ENCODE results near the gene ZCCHC14. TPM values are rescaled to one million over a fixed set of nuclear protein-coding genes. Genes with fewer than 3 reads are reported as not detected.
"Not testable (repeated sequence)": the region's sequence is repeated elsewhere in the genome, so short reads cannot be mapped to it uniquely, and the experiment has no call there.

The ZCCHC14 gene
- total RNA-seq, 4 donors from 2014 or later, result 21.8 to 64.0 (median 28.8) TPM

DNA sequence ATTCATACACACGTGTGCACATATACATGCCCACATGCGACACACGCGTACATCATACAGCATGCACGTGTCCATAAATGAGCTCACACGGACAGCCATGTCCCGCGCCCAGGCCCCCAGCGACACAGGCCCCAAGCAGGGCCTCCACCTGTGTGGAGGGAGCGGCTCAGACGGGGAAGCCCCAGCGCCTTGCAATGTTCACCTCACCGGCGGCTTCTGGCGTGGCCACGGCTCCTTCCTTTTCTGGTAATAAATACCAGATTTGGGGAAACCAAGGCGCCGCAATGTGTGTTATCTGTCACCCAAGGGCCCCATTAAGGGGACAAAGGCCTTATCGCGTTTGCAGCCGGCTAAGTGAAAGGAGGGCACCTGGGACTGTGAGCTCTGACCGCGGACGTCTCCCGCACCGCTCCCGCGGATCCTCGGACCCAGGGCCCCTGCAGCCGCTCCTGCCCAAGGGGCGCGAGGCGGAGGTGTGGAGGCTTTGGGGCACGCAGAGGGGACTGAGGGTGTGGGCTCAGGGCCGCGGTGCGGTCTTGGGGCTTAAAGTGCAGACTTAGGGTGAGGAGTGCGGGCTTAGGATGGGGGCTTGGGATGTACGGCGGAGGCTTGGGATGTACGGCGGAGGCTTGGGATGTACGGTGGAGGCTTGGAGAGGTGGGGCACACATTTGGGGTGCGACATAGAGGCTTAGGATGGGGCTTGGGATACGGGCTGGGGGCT is 1.9 kb downstream of the ZCCHC14 start:
- peak in 1 of 3 donors; percentile 8 for TF ChIP-seq POLR2AphosphoS5 (IDR thresholded peaks at IDR 0.05)
- peaks cover 65% of the 10 kb centered on the region for H3K4me1 ChIP-seq
- H3K27ac ChIP-seq, result peak overlapping the region; percentile 59
- not testable (repeated sequence) for H3K9me3 ChIP-seq; DNase-seq (ENCODE audit: low spot score in 2 of 2); H3K36me3 ChIP-seq; H3K27me3 ChIP-seq
- peak overlapping the region; percentile 52 for H3K4me3 ChIP-seq
- WGBS, result 41% methylated on average over 24 of the region's 45 CpGs

DNA sequence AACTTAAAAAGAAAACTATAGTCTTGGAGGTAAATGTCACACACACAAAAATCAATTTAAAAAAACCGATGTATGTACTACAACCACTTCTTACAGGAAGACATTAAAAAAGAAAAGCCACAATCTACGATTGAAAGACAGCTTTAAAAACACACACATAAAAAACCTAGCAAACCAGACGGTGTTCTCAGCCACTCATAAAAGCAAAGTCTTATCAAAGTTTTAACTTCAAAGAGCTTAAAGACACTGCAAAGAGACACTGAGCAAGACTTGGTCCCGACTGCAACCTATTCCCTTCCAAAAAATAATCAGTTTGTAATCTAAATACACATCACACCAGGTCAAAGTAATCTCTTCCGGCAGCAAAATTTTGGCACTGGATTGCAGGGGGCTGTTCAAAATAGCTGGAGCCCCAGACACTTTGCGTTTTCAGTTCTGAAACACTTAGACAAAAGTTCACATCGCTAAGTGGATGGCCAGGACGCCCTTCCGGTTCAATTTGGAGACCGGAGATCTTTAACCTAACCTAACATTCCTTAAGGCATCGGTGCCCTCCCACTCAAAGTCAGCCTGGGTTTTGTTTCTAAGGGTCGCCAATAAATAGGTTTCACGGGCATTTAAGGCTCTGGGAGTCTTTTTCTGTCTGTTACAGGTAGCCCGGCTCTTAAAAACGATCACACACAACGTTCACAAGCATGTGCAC is 2.6 kb downstream of the ZCCHC14 start:
- WGBS, result 17% methylated on average over 15 of the region's 16 CpGs
- TF ChIP-seq, protein P1, sequence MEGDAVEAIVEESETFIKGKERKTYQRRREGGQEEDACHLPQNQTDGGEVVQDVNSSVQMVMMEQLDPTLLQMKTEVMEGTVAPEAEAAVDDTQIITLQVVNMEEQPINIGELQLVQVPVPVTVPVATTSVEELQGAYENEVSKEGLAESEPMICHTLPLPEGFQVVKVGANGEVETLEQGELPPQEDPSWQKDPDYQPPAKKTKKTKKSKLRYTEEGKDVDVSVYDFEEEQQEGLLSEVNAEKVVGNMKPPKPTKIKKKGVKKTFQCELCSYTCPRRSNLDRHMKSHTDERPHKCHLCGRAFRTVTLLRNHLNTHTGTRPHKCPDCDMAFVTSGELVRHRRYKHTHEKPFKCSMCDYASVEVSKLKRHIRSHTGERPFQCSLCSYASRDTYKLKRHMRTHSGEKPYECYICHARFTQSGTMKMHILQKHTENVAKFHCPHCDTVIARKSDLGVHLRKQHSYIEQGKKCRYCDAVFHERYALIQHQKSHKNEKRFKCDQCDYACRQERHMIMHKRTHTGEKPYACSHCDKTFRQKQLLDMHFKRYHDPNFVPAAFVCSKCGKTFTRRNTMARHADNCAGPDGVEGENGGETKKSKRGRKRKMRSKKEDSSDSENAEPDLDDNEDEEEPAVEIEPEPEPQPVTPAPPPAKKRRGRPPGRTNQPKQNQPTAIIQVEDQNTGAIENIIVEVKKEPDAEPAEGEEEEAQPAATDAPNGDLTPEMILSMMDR (IDR thresholded peaks at IDR 0.05), result no peak
- TF ChIP-seq POLR2AphosphoS5 (IDR thresholded peaks at IDR 0.05) (no peak), POLR2A (IDR thresholded peaks at IDR 0.05) (no peak), EP300 (IDR thresholded peaks at IDR 0.05) (no peak)
- no peaks in the 10 kb centered on the region for H3K9me3 ChIP-seq
- H3K27ac ChIP-seq, result peak overlapping the region; percentile 59
- peaks cover 72% of the 10 kb centered on the region for H3K4me1 ChIP-seq
- H3K27me3 ChIP-seq, result no peaks in the 10 kb centered on the region
- no peak for DNase-seq (ENCODE audit: low spot score in 2 of 2)
- H3K36me3 ChIP-seq, result no peaks in the 10 kb centered on the region
- peak overlapping the region; percentile 52 for H3K4me3 ChIP-seq

- peak overlapping the region; percentile 52 for H3K4me3 ChIP-seq
- TF ChIP-seq EP300 (IDR thresholded peaks at IDR 0.05) (no peak), POLR2A (IDR thresholded peaks at IDR 0.05) (no peak), POLR2AphosphoS5 (IDR thresholded peaks at IDR 0.05) (no peak)
- TF ChIP-seq, protein P1 (IDR thresholded peaks at IDR 0.05), result no peak
- no peak for DNase-seq (ENCODE audit: low spot score in 2 of 2)
- H3K36me3 ChIP-seq, result no peaks in the 10 kb centered on the region
- WGBS, result 44% methylated on average over 6 of the region's 6 CpGs
- H3K27me3 ChIP-seq, result no peaks in the 10 kb centered on the region
- peaks cover 79% of the 10 kb centered on the region for H3K4me1 ChIP-seq
- H3K9me3 ChIP-seq, result no peaks in the 10 kb centered on the region
- peak overlapping the region; percentile 59 for H3K27ac ChIP-seq
These were observed 3.3 kb downstream of the ZCCHC14 start for GRCh38 chr16:87489434-87490045.

- H3K9me3 ChIP-seq; H3K27ac ChIP-seq; DNase-seq (ENCODE audit: low spot score in 2 of 2); H3K36me3 ChIP-seq; H3K27me3 ChIP-seq: not testable (repeated sequence)
- Histone ChIP-seq H3K4me1 (peaks cover 85% of the 10 kb centered on the region), H3K4me3 (peak overlapping the region; percentile 52)
- 23% methylated on average over 6 of the region's 6 CpGs for WGBS
These were observed 3.9 kb downstream of the ZCCHC14 start for GRCh38 chr16:87488960-87489359.

DNA sequence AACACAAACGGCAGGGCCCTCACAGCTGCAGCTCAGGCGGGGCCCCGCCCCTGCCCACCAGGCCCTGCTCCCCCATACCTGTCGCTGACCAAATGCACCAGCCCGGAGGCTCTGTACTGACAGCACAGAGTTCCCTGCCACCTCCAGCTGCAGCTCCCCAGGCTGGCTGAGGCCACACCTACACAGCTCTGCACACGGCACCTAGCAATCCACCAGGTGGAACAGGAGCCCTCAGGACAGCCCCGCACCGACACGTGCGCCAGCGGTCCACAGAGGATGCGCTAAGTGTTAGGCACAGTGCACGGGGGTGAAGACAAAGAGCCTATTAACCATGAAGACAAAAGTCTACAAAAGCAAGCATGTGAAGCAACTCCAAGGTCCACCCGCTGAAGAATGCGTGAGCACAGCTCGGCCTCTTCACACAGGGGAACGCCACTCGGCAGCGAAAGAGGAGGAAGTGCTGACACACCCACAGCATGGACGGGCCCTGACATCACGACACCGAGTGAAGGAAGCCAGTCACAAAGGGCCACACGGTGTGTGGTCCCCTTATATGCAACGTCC is 5.4 kb downstream of the ZCCHC14 start:
- Histone ChIP-seq H3K4me1 (peaks cover 92% of the 10 kb centered on the region), H3K27me3 (no peaks in the 10 kb centered on the region), H3K36me3 (no peaks in the 10 kb centered on the region), H3K9me3 (no peaks in the 10 kb centered on the region), H3K4me3 (peak overlapping the region; percentile 34), H3K27ac (peak overlapping the region; percentile 59)
- DNase-seq (ENCODE audit: low spot score in 2 of 2), result peak in 1 of 2 donors; percentile 78
- WGBS, result 23% methylated on average over 23 of the region's 24 CpGs
- TF ChIP-seq, protein P1 (IDR thresholded peaks at IDR 0.05), result no peak
- no peak for TF ChIP-seq POLR2AphosphoS5 (IDR thresholded peaks at IDR 0.05)

DNA sequence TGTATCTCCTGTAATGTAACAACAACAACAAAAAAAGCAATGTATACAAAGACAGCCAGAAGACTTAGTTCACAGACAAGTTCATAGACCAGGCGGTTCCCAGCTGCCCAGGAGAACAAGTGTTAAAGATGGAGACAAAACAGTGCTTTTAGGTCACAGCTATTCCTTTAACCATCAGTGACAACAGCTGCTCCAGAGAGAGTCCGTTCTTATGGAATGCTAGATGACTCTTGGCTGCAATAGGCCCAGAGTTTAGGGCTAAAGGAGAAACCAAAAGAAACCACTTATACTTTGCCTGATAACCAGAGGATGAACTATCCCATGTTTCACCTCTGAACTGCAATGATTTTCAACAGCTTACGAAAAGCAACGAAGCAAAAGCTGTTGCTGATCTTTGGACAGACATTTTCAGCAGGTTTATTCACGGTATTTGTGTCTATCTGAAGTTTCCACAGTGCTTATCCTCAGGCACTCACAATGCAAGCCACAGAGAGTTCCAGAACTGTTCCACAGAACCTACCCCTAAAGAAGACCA is 6.0 kb downstream of the ZCCHC14 start:
- H3K27ac ChIP-seq, result peak overlapping the region; percentile 59
- H3K9me3 ChIP-seq, result no peaks in the 10 kb centered on the region
- TF ChIP-seq, protein P1 (IDR thresholded peaks at IDR 0.05), result no peak
- TF ChIP-seq EP300 (IDR thresholded peaks at IDR 0.05) (no peak), POLR2A (IDR thresholded peaks at IDR 0.05) (no peak), POLR2AphosphoS5 (IDR thresholded peaks at IDR 0.05) (no peak)
- no peaks in the 10 kb centered on the region for H3K27me3 ChIP-seq
- 29% methylated on average over 5 of the region's 5 CpGs for WGBS
- peak overlapping the region; percentile 34 for H3K4me3 ChIP-seq
- H3K4me1 ChIP-seq, result peaks cover 97% of the 10 kb centered on the region
- DNase-seq (ENCODE audit: low spot score in 2 of 2), result no peak
- H3K36me3 ChIP-seq, result no peaks in the 10 kb centered on the region
